ENCODE measurements around the gene DNASE2B.

The DNASE2B gene

GRCh38 chr1:84376000-84376910 lies 22.0 kb upstream of the DNASE2B start:
- no peak for DNase-seq

- DNase-seq, result no peak
Observed at GRCh38 chr1:84377480-84378095, 20.7 kb upstream of the DNASE2B start.

GRCh38 chr1:84379138-84379916 lies 19.0 kb upstream of the DNASE2B start:
- DNase-seq, result no peak

DNA sequence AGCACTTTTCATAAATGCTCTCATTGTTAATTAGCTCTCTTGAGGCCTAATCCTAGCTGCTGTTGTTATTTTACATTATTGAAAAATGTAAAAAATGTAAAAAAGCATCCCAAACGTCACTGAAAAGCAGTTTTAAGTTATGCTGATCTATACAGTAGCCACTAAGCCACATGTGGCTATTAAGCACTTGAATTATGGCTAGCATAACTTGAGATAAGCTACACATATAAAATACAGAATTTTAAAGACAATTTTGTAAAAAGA lies 18.4 kb upstream of the DNASE2B start:
- DNase-seq, result no peak

GRCh38 chr1:84382127-84382526 lies 16.2 kb upstream of the DNASE2B start:
- DNase-seq, result no peak

DNA sequence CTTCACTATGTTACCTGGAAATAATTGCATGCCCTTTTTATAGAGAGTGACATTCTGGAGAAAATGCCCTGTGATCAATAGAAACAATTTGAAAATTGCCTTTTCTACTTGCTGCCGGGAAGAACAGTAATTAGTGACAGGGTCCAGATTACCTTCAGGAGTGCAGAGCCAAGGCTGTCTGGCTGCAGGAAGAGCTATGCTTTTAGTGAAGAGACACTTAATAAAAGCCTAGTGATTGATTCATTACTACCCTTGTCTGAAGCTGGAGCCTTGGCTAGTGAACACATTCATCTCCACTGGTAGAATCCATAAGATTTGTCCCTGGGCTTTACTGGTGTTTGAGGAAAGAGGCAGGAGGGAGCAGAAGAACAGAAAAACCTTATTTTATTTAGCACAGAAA lies 12.9 kb upstream of the DNASE2B start:
- DNase-seq, result no peak

- no peak for DNase-seq
Observed at GRCh38 chr1:84386716-84387479, 11.4 kb upstream of the DNASE2B start.

- no peak for DNase-seq
Observed at GRCh38 chr1:84387480-84388163, 10.7 kb upstream of the DNASE2B start.

- no peak for DNase-seq
Observed at GRCh38 chr1:84390226-84390625, 8.1 kb upstream of the DNASE2B start.

DNA sequence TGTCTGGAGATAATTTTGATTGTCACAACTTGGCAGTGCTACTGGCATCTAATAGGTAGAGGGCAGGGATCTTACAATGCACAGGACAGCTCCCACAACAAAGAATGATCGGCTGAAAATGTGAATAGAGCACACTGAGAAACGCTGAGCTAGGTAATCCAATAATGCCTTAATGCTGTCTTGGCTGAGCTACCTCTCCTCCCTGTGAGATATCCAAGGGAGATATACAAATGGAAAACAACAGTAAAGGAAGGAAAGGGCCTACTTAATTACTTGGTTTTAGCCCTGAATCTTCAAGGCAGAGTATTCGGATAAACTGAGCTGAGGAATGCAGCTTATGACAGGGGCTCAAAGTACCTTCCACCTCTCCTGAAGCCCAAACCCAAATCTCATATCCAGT lies 2.9 kb downstream of the DNASE2B start:
- no peak for DNase-seq

GRCh38 chr1:84402060-84402459 lies 3.8 kb downstream of the DNASE2B start:
- DNase-seq, result no peak

- DNase-seq, result no peak
Observed at GRCh38 chr1:84402501-84402900, 4.2 kb downstream of the DNASE2B start.

- no peak for DNase-seq
Observed at GRCh38 chr1:84403347-84403746, 5.1 kb downstream of the DNASE2B start.

DNA sequence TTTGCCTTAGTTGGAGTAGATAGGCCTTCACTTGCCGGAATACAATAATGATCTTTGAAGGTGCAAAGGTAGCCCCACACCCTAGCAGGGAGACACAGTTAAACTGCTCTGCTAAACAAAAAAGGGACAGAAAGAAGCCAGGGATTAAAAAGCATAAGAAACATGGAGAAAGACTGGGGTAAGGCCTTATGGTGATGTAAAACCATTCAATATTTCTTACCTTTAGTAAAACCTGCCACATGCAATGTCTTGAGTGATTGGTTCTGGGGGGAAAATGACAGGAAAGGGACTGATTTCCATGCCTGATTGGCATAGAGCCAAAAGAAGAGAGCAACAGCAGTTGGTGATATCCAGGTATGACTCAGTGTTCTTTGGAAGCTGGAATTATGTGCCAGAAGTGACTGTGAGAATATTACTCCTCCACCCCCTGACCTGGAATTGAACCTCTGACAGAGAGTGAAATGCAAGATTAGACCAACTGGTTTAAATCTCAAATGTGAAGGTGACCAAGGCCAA lies 8.1 kb downstream of the DNASE2B start:
- DNase-seq, result no peak

DNA sequence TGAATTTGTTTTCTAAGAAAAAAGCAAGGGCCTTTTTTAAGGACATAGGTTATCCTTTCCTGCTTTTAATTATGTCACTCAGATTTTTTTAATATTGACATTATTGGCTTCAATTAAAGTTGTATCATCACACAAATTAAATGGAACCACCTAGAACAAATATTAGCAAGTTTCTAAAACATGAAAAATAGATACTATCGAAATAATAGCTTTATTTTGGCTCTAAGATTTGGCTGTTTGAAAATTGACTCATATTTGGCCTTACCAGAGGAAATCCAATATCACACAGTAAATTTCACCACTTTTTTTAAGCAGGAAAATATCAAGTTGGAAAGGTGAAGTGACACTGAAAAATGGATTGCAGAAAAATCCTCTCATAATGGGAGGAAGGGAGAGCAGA lies 9.2 kb downstream of the DNASE2B start:
- no peak for DNase-seq

DNA sequence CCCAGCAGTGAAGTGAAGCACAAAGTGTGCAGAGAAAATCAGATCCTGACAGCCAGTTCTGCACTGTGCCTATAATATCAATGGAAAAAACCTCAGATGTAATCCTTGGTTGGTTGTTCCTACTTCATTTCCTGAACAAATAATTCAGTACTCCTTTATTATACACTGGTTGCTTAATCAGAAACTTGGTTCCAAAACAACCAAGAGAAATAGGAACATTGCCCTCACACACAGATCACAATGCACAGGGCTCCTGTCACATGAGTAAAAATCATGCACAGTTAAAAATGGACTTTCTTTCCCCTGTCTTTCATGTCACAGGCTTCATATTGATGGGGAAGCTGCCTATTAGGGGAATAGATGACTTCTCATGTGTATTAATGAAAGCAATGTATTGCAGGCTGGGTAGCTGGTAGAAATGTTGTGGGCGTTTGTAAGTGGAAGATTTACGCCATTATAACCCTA lies 9.7 kb downstream of the DNASE2B start:
- no peak for DNase-seq

GRCh38 chr1:84409888-84410287 lies 11.6 kb downstream of the DNASE2B start:
- DNase-seq, result no peak

GRCh38 chr1:84410328-84411095 lies 12.2 kb downstream of the DNASE2B start:
- no peak for DNase-seq

DNA sequence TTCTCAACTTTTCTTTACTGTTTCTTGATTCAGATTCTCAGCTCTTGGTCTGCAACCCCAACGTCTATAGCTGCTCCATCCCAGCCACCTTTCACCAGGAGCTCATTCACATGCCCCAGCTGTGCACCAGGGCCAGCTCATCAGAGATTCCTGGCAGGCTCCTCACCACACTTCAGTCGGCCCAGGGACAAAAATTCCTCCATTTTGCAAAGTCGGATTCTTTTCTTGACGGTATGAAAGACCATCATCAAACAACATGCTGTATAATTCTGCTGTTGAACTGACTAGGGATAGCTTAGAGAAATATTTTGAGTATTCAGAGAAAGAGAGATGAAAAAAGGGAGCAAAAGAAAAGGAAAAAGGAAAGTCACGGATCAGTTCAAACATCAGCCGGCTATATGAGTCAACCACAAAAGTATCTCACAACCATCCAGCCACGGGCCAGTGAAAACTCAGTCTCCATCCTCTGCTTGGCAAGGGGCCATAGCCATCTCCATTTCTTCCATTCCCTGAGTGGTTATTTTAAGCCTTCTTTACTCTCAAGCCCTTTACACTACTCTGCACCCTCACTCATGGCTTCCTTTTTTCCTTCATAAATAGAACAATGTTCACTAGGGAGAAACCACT lies 14.1 kb downstream of the DNASE2B start:
- no peak for DNase-seq

DNA sequence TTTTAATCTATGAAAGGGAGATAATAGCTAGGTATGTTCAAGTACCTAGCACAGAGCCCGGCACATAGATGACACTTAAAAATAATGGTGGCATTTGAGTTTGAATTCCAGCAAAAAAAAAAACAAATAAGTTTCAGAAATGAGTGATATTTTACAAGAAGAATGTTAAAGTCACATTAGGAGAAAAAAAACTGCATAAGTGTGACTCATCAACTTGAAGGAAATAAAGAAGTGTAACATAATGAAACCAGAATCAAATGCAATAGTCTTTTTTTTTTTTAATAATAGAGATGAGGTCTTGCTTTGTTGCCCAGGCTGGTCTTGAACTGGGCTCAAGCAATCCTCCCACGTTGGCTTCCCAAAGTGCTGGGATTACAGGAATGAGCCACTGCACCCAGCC lies 17.1 kb downstream of the DNASE2B start:
- DNase-seq, result no peak

DNA sequence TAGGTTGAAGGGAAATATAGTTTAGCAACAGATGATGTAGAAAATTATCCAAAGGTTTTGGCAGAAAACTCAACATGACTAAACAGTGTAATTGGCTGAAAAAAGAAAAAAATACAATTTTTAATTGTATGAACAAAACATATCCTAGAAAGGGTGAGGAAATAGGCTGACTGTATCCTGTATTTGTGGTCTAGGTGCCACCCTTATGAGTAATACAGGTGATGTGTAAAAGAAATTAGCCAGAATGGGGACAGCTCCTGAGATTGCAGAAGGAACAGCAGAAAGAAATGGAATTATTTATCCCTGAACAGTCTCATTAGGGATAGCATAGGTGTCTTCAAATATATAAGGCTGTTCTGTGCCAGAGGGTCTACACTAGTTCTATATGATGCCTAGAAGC lies 24.6 kb downstream of the DNASE2B start:
- DNase-seq, result no peak
